SU-DHL-6 (cell line): ENCODE data around the gene NPB.

Experiments used
- H2AFZ ChIP-seq: fragments of 200-600 bp; sonication (generic); 2 replicates; pipeline ENCODE4 v1.6.1; 2014; ENCODE audit warnings: low read depth, mild to moderate bottlenecking, moderate library complexity, mixed read lengths, antibody characterized with exemption, low read length; ENCODE audit not compliant: severe bottlenecking
- H3F3A ChIP-seq: fragments of 200-600 bp; shearing (Covaris generic); 2 replicates; pipeline ENCODE4 v1.6.0; 2016; ENCODE audit warnings: antibody characterized with exemption, mild to moderate bottlenecking; ENCODE audit not compliant: insufficient read depth
- H3K27ac ChIP-seq: fragments of 200-600 bp; sonication (generic); 2 replicates; pipeline ENCODE4 v1.5.1; 2016; ENCODE audit warnings: low read depth, mild to moderate bottlenecking, low read length, moderate library complexity, mixed read lengths
- H3K27me3 ChIP-seq: fragments of 200-600 bp; sonication (generic), shearing (Covaris generic); 2 replicates; pipeline ENCODE4 v1.6.0; 2014; ENCODE audit warnings: mild to moderate bottlenecking, low read length
- H3K36me3 ChIP-seq: fragments of 200-600 bp; sonication (generic); 2 replicates; pipeline ENCODE4 v1.6.1; 2014; ENCODE audit warnings: mild to moderate bottlenecking, low read length, mixed read lengths
- H3K4me2 ChIP-seq: fragments of 300-600, 200-600 bp; shearing (Covaris generic), sonication (generic); 2 replicates; pipeline ENCODE4 v1.6.0; 2014; ENCODE audit warnings: low read length, low read depth, mild to moderate bottlenecking; ENCODE audit not compliant: poor library complexity, severe bottlenecking
- H3K4me3 ChIP-seq: fragments of 200-600 bp; sonication (generic); 2 replicates; pipeline ENCODE4 v1.5.1; 2014; ENCODE audit warnings: antibody characterized with exemption, low read length, mild to moderate bottlenecking, mixed read lengths; ENCODE audit not compliant: insufficient read depth, poor library complexity, severe bottlenecking
- H3K79me2 ChIP-seq: fragments of 200-600 bp; sonication (generic); 2 replicates; pipeline ENCODE4 v1.6.1; 2014; ENCODE audit warnings: mild to moderate bottlenecking, low read length, moderate library complexity; ENCODE audit not compliant: insufficient read depth
- H3K9ac ChIP-seq: fragments of 200-600 bp; sonication (generic); 2 replicates; pipeline ENCODE4 v1.7.0; 2014; ENCODE audit warnings: mild to moderate bottlenecking, low read length
- H3K9me2 ChIP-seq: fragments of 200-600 bp; sonication (generic); replicated peaks from 2 replicates; pipeline ENCODE4 v1.6.1; 2014; ENCODE audit warnings: low read length; ENCODE audit not compliant: insufficient read depth
- H3K9me3 ChIP-seq: fragments of 200-600 bp; sonication (generic); 2 replicates; pipeline ENCODE4 v1.6.1; 2014; ENCODE audit warnings: low read length, mixed read lengths; ENCODE audit not compliant: insufficient read depth
- H4K20me1 ChIP-seq: fragments of 200-600 bp; sonication (generic); 2 replicates; pipeline ENCODE4 v1.6.1; 2014; ENCODE audit warnings: low read depth, mild to moderate bottlenecking, antibody characterized with exemption, low read length, moderate library complexity, mixed read lengths
- CTCF ChIP-seq: fragments of 200-600 bp; sonication (generic); IDR thresholded peaks from one replicate; pipeline ENCODE4 v1.5.1; 2017; ENCODE audit warnings: antibody characterized with exemption, mild to moderate bottlenecking, low read length, moderate library complexity; ENCODE audit not compliant: insufficient read depth, poor library complexity, severe bottlenecking
- EZH2phosphoT487 ChIP-seq: fragments of 200-600 bp; sonication (generic), shearing (Covaris generic); conservative IDR thresholded peaks from 2 replicates; pipeline ENCODE4 v1.6.1; 2018; ENCODE audit warnings: mild to moderate bottlenecking, antibody characterized with exemption, low read length, moderate library complexity, mixed read lengths

NPB gene

DNA sequence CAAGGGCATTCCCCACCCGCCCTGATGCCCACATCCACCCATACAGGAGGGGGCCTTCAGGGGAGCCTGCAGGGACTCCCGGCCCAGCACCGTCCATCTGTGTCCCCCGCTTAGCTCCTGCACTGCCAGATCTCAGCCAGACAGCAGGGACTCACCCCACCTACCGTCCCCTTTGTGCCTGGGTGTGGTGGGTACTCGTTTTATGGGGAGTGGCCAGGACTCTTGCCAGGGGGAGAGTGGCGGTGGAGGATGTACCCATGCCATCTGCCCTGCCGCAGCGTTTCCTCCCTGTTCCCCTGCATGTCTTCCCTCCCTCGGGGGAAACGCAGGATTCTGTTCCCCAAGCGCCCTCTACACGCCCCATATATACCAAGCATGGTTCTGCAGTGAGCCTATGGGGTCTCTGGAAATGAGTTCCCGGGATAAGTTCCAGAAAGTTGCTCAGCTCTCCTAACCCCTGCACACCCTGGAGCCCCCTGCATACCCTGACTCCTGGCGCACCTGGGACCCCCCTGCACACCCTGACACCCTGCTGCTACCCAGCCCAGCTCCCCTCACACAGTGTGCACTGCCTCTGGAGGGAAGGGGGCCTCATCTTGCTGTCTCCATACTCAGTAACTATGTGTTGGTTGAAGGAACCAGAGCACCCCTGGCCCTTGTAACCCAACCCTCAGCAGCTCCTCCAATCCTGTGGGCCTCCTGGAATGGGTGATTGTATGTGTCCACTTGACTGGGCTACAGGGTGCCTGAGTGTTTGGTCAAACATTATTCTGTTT lies 29.7 kb downstream of the NPB start:
- Histone ChIP-seq H3K36me3 (no peaks in the 10 kb centered on the region), H4K20me1 (no peaks in the 10 kb centered on the region), H3K79me2 (peaks cover 7% of the 10 kb centered on the region), H3K27ac (peak overlapping the region; percentile 67), H3K9me2 (no peaks in the 10 kb centered on the region), H3K4me2 (no peak overlapping the region), H2AFZ (no peak overlapping the region), H3F3A (peaks cover 24% of the 10 kb centered on the region), H3K4me3 (no peak overlapping the region), H3K9me3 (no peaks in the 10 kb centered on the region), H3K27me3 (no peaks in the 10 kb centered on the region), H3K9ac (no peak overlapping the region)
- TF ChIP-seq EZH2phosphoT487 (no peak), CTCF (no peak)

DNA sequence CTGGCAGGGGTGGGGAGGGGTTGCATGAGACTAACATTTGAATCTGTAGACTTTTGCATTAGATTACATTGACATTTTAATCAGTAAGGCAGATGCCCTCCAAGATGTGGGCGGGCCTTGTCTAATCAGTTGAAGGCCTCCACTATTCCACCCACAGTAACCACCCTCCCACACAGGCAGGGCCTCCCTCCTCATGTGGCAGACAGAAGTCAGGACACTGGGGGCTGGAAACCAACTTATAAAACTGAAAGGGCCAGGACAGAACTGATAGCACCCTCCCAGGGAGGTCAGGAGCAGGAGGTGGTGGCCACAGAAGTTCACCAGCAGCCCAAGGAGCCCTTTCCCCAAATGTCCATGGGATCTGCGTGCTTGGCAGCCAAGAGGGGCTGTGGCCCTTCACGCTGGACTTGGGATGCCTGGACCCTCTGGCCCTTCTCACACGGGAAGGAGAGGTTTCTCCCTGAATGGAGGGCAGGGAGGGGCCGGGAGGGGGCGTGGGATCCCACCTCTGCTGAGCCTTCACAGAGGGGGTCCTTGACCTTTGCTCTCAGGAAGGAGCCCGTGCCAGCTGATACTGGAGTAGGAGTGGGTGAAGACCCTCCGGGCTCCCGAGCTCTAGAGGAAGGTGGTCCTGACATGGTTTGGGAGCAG lies 30.4 kb downstream of the NPB start:
- no peaks in the 10 kb centered on the region for H4K20me1 ChIP-seq
- H3K27ac ChIP-seq, result peak overlapping the region; percentile 67
- no peak overlapping the region for H3K4me3 ChIP-seq
- TF ChIP-seq CTCF (no peak), EZH2phosphoT487 (no peak)
- H3K9ac ChIP-seq, result peak overlapping the region; percentile 7; the same call in 1 of the 2 replicates
- no peaks in the 10 kb centered on the region for H3K9me3 ChIP-seq
- H3K27me3 ChIP-seq, result no peaks in the 10 kb centered on the region
- H3K4me2 ChIP-seq, result no peak overlapping the region
- no peak overlapping the region for H2AFZ ChIP-seq
- peaks cover 24% of the 10 kb centered on the region for H3F3A ChIP-seq
- peaks cover 4% of the 10 kb centered on the region; the same call in 1 of the 2 replicates for H3K79me2 ChIP-seq
- no peaks in the 10 kb centered on the region for H3K9me2 ChIP-seq
- no peaks in the 10 kb centered on the region for H3K36me3 ChIP-seq

DNA sequence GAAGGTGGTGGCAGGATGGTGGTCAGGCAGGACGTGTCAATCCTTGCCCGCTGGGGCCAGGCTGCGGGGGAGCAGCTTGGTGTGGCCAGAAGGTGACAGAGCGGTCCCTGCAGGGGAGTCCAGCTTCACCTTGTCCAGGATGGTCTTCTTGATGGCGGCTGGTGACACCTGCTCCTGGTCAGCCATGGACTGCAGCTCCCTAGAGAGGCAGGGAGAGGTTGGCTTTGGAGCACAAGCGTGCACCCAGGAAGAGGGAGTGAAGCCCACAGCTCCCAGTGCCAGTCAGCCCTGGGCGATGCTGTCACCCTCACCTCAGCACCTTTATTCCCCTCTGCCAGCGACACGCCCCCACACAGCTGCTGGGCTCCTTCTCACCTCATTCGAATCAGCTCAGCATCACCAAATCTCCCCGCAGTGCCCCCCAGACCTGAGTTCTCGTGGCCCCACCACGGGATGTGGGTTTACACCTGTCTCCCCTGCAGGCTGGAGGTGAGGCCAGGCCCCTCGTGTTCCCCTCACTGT lies 31.2 kb downstream of the NPB start:
- H3K4me3 ChIP-seq, result no peak overlapping the region
- no peaks in the 10 kb centered on the region for H4K20me1 ChIP-seq

More for the DNA sequence above, 31.2 kb downstream of the NPB start:
- Histone ChIP-seq H3K27ac (peak overlapping the region; percentile 67), H3K9ac (peak overlapping the region; percentile 7; the same call in 1 of the 2 replicates), H3F3A (peaks cover 27% of the 10 kb centered on the region), H3K27me3 (no peaks in the 10 kb centered on the region), H3K9me3 (no peaks in the 10 kb centered on the region), H2AFZ (no peak overlapping the region), H3K9me2 (no peaks in the 10 kb centered on the region), H3K4me2 (no peak overlapping the region), H3K79me2 (peaks cover 4% of the 10 kb centered on the region; the same call in 1 of the 2 replicates), H3K36me3 (no peaks in the 10 kb centered on the region)
- no peak for TF ChIP-seq CTCF
- no peak for TF ChIP-seq EZH2phosphoT487
